Ovary (tissue), 9 donors: ENCODE data around the gene RASA3. TPM values are rescaled to one million over a fixed set of nuclear protein-coding genes. Genes with fewer than 3 reads are reported as not detected.

Experiments
- DNase-seq, 5 donors: peaks; one replicate each; pipeline ENCODE4 v3.0.0-alpha.2; 2019 to 2020
- H3K27ac ChIP-seq, 2 donors: fragments of 200-600 bp; one replicate each; pipeline versions ENCODE4 v1.5.1 to v1.8.0; 2019 to 2022
- H3K27me3 ChIP-seq: fragments of 200-600 bp; one replicate; pipeline ENCODE4 v1.8.0; 2022
- H3K36me3 ChIP-seq: fragments of 200-600 bp; sonication (generic); one replicate; pipeline ENCODE4 v1.5.1; 2019
- H3K4me1 ChIP-seq: one replicate; pipeline ENCODE4 v1.8.1; 2013; ENCODE audit warnings: mild to moderate bottlenecking, moderate library complexity; ENCODE audit not compliant: insufficient read depth
- H3K4me3 ChIP-seq: fragments of 200-600 bp; sonication (generic); one replicate; pipeline ENCODE4 v1.5.1; 2017
- H3K9me3 ChIP-seq, 2 donors: fragments of 200-600 bp in 1 of 2; sonication (generic) in 1 of 2; one replicate each; pipeline versions ENCODE4 v1.5.1 to v1.8.1; 2013 to 2019; ENCODE audit warnings: mild to moderate bottlenecking in 1 of 2, moderate library complexity in 1 of 2
- CTCF ChIP-seq, 3 donors: fragments of 450-650 bp in 2 of 3; fragments of 200-600 bp in 1 of 3; IDR thresholded peaks; one replicate each; pipeline versions ENCODE4 v1.5.1 to v1.8.0; 2016 to 2022; ENCODE audit warnings: antibody characterized with exemption in 3 of 3, mild to moderate bottlenecking in 1 of 3
- EP300 ChIP-seq: sonication (generic); formaldehyde crosslinking; IDR thresholded peaks from one replicate; pipeline ENCODE4 v1.6.1; 2017; ENCODE audit warnings: antibody characterized with exemption
- POLR2A ChIP-seq: fragments of 450-650 bp; IDR thresholded peaks from one replicate; pipeline ENCODE4 v1.6.1; 2017; ENCODE audit warnings: antibody characterized with exemption, mild to moderate bottlenecking, moderate library complexity
- WGBS, 3 donors: extraction: QIAGEN DNeasy Blood & Tissue Kit in 1 of 3; methylation state at CpG; one replicate each; pipeline versions ENCODE4 v1.1.5 to v1.1.7; 2013 to 2017; 5-methylcytosine and 5-hydroxymethylcytosine counted together
- intact Hi-C, 4 donors: fragments of 100-400 bp; cut with DNase I; formaldehyde crosslinking; loops; one replicate each; pipeline versions ENCODE4 v1.11.0 to v1.15.1; 2022 to 2023
- polyA plus RNA-seq, 2 donors: library from polyadenylated mRNA; stranded (reverse); fragments of 200-250 nt in 1 of 2; fragments of 350-450 nt in 1 of 2; fragmentation: Illumina TruSeq in 1 of 2; extraction: RNeasy Lipid Tissue Mini Kit (QIAGEN cat#74804) in 1 of 2; gene quantifications; one replicate each; pipeline ENCODE4 v1.2.3, GENCODE V29; 2013 to 2014
- total RNA-seq, 7 donors: library from RNA; depleted of rRNA in 2 of 7; stranded (reverse); fragments of >200 nt in 2 of 7; fragmentation: NEBNext Ultra II Directional in 3 of 7; extraction: Animal tissue kit (Norgen Biotek cat#: 25700) in 3 of 7; gene quantifications; one replicate each; pipeline versions ENCODE4 v1.1.0 to v1.2.4, GENCODE V29; 2016 to 2023
- donor health status: DM: no; HTN: no; CAD: no; lungs with moderate emphysema.
- donor health status: DM: no; HTN: no; CAD: no.
- donor health status: Bipolar disorder and iron deficiency.
- donor health status: DM: yes; HTN: yes; CAD: no.
- donor health status: DM: no; HTN: no; CAD: no.
- donor health status: DM: yes; HTN: yes; CAD: no.

RASA3 gene
- total and polyA plus RNA-seq, 9 donors = 5.4 to 16.9 (median 9.4) TPM

- WGBS, 3 donors = 74 to 85% (median 77%) methylated on average over 11 of the region's 11 CpGs
- DNase-seq = peak in 1 of 5 donors; percentile 18
- TF ChIP-seq EP300 (no peak), POLR2A (no peak), CTCF (IDR thresholded peaks at IDR 0.05) (no peak)
- Histone ChIP-seq H3K36me3 (no peaks in the 10 kb centered on the region), H3K4me3 (no peak overlapping the region), H3K27me3 (no peaks in the 10 kb centered on the region), H3K9me3 (no peaks in the 10 kb centered on the region), H3K4me1 (peaks cover 2% of the 10 kb centered on the region), H3K27ac (no peak overlapping the region)
- intact Hi-C loops = no loop called here
Measured at GRCh38 chr13:114122127-114122511, 10.3 kb downstream of the RASA3 start.

- H3K4me1 ChIP-seq = peaks cover 2% of the 10 kb centered on the region
Measured at GRCh38 chr13:114121496-114122126, 10.8 kb downstream of the RASA3 start.

GRCh38 chr13:114121031-114121430, 11.4 kb downstream of the RASA3 start:
- H3K36me3 ChIP-seq = no peaks in the 10 kb centered on the region
- H3K27me3 ChIP-seq = no peaks in the 10 kb centered on the region
- intact Hi-C loops = no loop called here
- DNase-seq = no peak
- no peaks in the 10 kb centered on the region for H3K9me3 ChIP-seq
- TF ChIP-seq EP300 = no peak
- no peak for TF ChIP-seq CTCF (IDR thresholded peaks at IDR 0.05)
- no peak for TF ChIP-seq POLR2A
- no peak overlapping the region for H3K4me3 ChIP-seq
- H3K27ac ChIP-seq = peak overlapping the region in 1 of 2 donors; percentile 5
- peaks cover 2% of the 10 kb centered on the region for H3K4me1 ChIP-seq
- WGBS, 3 donors = 74 to 85% (median 84%) methylated on average over 12 of the region's 12 CpGs

More at GRCh38 chr13:114121496-114122126, 10.8 kb downstream of the RASA3 start:
- TF ChIP-seq POLR2A (no peak), CTCF (IDR thresholded peaks at IDR 0.05) (no peak), EP300 (no peak)
- 88 to 94% (median 89%) methylated on average over 24 of the region's 24 CpGs for WGBS, 3 donors
- no peaks in the 10 kb centered on the region for H3K27me3 ChIP-seq
- peak in 1 of 5 donors; percentile 20 for DNase-seq
- H3K4me3 ChIP-seq = no peak overlapping the region
- no peak overlapping the region for H3K27ac ChIP-seq
- intact Hi-C loops = no loop called here
- H3K9me3 ChIP-seq = no peaks in the 10 kb centered on the region
- H3K36me3 ChIP-seq = no peaks in the 10 kb centered on the region

GRCh38 chr13:114120591-114121011, 11.8 kb downstream of the RASA3 start:
- TF ChIP-seq CTCF (IDR thresholded peaks at IDR 0.05) (no peak), POLR2A (no peak), EP300 (no peak)
- 39 to 50% (median 47%) methylated on average over 8 to 10 of the region's 10 CpGs for WGBS, 3 donors
- peaks cover 2% of the 10 kb centered on the region for H3K4me1 ChIP-seq
- no peaks in the 10 kb centered on the region for H3K9me3 ChIP-seq
- H3K27me3 ChIP-seq = no peaks in the 10 kb centered on the region
- no peaks in the 10 kb centered on the region for H3K36me3 ChIP-seq
- no peak overlapping the region for H3K4me3 ChIP-seq
- H3K27ac ChIP-seq = peak overlapping the region in 1 of 2 donors; percentile 5
- intact Hi-C loops = no loop called here
- DNase-seq = no peak
